Epidermal melanocyte (primary cell): ENCODE measurements around the gene CCDC188.

ENCODE experiments used
- DNase-seq: peaks from one replicate; pipeline ENCODE4 v3.0.0; 2011; ENCODE audit warnings: low spot score; ENCODE audit not compliant: insufficient read length

CCDC188 gene

DNA sequence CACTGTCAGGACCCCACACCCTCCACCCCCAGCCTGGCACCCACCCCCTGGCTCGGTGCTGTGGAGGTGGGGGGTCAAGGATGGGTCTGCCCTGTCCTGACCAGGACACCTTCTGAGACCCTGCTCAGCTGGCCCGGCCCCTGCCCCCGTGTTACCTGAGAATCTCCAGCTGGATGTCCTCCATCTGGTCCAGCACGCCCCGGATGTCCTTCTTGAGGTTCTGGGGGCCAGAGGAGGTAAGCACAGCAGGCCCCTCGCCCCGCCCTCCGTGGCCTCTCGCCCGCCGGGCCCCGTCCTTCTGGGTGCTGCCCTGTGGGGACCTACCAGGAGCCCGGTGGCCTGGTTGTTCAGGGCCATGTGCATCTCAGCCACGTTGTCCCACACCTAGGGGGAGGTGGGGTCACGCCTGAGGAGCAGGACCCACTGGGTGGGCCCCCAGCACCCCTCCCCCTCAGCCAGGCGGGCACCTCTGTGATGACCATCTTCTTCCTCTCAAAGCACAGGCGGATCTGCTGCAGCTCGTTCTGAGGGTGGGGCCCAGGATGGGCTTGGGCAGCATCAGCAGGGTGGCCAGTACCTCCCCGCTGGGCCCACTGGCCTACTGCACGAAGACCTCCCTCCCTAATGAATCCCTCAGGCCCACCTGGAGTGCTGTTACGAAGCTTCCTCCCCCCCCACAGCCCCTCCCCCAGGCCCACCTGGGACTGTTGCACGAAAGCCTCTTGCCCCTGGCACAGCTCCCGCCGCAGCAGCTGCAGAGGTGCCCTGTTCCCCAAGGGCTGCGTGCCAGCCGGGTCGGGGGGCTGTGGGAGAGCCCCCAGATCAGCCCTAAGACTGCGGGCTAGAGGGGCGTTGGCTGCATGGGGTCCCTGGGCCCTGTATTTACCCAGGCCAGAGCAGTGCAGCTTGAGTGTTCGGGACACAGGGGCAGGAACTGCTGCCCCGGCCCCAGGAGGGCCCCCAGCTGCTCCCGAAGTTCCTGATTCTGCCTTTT, 1.3 kb downstream of the CCDC188 start:
- DNase-seq, result no peak

DNA sequence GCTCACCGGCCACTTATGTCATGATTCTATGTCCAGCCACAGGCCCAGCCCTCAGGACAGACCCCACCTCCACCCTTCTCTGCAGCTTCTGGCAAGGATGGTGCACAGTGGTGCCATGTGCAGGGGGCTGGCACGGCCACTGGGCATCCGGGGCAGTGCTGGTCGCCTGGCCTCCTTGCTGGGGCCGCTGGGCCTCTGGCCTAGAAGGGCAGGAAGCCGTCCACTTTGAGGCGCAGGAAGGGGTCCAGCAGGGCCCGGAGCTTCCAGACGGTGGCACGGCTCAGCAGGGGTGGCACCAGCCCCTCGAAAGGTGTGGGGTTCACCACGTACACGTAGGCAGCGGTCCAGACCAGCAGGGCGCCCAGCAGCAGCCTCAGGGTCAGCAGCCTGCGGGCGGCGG, 2.4 kb downstream of the CCDC188 start:
- DNase-seq, result no peak

DNA sequence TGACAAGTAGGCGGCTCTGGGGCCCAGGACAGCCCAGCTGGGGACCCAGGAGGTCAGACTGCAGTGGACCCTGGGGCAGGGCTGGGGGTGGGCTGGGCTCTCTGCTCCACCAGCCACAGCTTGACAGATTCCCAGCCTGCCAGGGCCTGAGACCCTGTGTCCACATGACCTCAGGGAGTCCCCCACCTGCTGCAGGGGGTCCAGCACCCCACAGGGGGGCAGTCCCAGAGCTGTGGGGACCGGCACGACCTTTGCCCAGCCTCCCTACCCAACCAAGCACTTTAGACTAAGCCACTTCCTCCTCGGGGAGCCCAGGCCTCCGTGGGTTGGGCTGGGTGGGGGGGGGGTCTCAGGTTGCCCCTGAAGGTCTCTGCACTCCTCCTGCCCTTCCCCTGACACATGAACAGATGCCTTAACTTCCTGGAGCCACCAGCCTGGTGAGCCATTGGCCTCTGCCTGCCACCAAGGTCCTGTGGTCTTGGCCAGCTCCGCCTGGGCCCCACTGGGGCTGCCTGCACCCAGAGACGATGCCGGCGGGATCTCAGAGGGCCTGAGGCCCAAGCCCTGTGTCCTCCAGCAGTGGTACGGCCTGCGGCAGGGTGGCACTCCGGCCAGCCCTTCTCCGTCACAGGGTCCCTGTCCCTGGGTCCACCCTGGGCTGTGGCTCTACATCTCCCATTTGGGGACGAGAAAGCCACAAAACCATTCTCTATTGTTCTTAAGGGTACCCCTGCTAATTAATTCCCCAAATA, 3.4 kb downstream of the CCDC188 start:
- DNase-seq, result no peak

DNA sequence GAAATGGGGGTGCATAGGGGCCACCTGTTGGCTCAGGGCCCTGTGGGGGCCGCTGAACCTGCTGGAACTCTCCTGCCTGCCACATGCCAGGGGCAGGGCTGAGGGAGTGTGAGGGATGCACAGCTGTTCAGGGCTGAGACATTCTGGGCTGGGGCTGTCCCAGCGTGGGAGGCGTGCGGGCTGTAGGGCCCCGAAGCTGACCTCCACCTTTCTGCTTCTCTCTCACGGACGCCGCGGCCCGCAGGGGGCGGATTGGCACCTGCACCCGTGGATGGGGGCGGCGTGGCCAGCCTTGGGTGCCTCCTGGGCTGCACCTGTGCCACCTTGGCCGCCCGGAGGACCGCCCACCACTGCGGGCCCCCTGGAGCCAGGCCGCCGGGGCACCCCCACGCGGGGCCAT, 4.1 kb downstream of the CCDC188 start:
- DNase-seq, result no peak

DNA sequence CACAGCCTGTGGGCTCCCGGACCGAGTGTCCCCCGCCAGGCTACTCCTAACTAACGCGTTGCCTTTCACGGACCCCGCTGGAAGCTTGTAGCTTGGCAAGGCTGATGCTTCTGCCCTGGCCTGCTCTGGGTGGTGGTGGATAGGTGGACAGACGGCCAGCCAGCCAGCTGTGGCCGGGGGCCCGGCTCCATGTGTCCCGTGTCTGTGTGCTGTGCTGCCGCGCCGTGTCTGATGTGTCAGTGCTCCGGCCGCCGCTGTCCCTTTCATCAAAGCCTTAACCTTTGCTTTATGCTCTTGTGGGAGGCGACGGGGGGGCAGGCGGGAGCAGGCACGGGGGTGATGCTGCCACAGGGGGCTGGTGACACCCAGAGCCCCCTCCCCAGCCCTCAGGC, 5.0 kb downstream of the CCDC188 start:
- no peak for DNase-seq

DNA sequence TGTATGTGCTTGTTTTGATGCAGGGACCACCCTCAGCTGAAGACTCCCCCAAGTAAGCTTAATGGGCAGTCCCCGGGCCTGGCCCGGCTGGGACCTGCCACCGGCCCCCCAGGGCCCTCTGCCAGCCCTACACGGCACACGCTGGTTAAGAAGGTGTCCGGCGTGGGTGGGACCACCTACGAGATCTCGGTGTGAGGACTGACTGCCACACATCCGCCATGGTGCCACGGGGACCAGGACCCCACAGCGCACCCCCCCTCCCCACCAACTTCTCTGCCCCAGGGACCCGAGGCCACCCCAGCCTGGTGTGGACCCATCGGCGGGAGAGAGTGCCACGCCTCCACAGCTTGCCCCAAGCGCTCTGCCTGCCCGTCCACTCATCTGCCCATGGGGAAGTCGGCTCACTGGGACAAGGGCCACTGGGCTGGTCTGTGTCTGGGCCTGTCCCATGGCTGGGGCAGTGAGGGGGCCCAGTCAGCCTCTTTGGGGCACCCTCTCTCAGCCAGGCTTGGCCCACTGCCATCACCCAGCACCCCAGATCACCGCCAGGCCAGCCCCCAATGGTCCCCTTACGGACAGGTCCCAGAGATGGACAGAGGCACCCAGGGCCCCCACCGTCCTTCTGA, 5.5 kb downstream of the CCDC188 start:
- no peak for DNase-seq

DNA sequence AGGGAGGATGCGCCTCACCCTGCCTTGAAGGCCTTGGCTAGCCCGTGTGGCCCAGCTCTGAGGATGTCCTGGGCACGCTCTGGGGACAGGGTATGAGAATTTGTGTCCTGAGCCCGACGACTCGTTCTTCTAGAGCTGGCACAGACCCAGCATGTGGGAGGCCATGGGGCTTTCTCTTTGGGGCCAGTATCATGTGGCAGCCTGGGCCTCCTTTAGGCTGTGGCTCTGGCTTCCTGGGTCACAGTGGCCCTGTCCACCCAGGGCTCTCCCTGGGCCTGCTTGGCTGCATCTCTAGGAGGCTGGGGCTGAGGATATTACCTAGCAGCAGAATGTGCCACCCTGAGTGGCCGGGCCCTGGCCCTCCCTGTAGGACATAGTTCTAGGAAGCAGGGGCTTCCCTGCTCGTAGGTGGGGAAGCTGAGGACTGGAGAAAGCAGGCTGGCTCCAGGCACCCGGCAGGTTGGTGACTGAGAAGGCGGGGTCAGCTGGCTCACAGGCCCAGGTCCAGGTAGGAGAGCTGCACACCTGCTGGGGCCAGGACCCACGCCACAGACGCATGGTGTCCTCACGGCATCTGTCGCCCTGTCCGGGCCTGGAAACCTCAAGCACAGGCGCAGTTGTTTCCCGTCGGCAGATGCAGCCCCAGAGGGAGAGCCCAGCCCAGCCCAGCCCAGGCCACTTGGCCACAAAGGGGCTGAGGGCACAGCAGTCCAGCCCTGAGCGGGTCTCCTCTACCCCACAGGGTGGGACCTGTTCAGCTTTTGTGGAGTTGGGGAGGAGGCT, 6.8 kb downstream of the CCDC188 start:
- no peak for DNase-seq

DNA sequence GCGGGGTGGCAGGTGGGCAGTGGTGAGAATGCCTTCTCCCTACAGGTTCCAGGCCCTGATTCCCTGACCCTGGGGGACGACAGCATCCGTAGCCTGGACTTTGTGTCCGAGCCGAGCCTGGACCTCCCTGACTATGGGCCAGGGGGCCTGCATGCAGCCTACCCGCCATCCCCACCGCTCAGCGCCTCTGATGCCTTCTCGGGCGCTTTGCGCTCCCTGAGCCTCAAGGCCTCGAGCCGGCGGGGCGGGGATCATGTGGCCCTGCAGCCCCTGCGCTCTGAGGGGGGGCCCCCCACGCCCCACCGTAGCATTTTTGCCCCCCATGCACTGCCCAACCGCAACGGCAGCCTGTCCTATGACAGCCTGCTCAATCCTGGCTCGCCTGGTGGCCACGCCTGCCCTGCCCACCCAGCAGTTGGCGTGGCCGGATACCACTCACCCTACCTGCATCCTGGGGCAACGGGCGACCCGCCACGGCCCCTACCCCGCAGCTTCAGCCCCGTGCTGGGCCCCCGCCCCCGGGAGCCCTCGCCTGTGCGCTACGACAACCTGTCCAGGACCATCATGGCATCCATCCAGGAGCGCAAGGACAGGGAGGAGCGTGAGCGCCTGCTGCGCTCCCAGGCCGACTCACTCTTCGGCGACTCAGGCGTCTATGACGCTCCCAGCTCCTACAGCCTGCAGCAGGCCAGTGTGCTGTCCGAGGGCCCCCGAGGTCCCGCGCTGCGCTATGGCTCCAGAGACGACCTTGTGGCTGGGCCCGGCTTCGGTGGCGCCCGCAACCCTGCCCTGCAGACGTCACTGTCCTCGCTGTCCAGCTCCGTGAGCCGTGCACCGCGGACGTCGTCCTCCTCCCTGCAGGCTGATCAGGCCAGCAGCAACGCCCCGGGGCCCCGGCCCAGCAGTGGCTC, 7.9 kb downstream of the CCDC188 start:
- no peak for DNase-seq

DNA sequence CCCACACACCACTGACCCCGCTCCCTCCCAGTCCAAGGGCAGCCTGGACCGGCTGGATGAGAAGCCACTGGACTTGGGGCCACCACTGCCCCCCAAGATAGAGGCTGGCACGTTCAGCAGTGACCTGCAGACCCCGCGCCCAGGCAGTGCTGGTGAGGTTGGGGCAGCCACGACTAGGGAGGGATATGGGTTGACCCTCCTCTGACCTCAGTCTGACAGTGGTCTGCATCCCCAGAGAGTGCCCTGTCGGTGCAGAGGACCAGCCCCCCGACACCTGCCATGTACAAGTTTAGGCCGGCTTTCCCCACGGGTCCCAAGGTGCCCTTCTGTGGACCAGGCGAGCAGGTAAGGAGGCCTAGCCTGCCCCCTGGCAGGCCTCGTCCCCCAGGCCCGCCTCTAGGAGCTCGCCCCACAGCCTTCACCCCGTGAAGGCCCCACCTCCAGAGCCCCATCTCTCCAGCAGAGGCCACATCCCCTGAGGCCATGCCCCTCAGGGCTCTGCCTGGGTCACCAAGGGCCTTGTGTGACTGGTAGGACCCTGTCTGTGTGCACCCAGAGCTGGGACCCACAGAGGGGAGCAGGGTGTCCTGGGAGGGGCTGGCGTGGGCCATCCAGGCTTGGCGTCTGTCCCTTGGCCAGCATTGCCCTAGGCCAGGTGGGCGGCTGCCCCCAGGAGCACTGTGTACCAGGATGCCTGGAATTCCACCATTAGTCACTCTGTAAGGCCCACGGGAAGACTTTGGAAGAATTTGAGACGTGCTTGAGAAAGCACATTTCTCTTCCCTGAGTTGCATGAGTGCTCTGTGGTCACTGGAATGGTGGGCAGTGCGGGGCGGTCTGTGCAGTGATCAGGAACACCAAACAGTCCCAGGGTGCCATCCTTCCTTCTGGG, 9.4 kb downstream of the CCDC188 start:
- DNase-seq, result no peak

DNA sequence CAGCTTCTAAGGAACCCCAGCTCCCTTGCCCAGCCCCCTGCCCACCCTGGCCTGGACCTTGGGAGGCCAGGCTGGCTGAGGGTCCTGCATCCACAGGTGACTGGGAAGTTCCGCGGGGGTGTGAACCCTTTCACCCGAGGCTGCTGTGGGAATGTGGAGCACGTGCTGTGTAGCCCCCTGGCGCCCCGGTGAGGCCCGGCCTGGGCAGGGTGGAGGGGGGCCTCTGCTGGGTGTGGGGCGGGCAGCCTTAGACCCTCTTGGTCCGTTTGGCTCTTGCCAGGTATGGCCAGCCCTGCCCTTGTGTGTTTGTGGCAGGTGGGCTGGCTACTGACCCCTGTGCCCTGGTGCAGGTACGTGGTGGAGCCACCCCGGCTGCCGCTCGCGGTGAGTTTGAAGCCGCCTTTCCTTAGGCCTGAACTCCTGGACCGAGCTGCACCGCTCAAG, 10.3 kb downstream of the CCDC188 start:
- DNase-seq, result no peak

DNA sequence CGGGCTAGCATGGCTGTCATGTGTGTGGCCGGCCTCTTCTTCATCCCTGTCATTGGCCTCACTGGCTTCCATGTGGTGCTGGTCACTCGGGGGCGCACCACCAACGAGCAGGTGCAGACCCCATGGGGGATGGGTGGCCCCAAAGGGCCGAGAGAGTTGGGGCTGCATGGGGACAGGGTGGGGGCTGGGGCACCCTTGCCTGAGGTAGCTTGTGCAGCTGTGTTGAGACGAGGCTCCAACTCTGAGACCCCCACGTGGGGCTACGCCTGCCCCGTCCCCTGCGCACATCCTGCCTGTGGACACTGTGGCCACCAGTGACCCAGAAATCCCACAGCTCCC, 10.8 kb downstream of the CCDC188 start:
- DNase-seq, result no peak

DNA sequence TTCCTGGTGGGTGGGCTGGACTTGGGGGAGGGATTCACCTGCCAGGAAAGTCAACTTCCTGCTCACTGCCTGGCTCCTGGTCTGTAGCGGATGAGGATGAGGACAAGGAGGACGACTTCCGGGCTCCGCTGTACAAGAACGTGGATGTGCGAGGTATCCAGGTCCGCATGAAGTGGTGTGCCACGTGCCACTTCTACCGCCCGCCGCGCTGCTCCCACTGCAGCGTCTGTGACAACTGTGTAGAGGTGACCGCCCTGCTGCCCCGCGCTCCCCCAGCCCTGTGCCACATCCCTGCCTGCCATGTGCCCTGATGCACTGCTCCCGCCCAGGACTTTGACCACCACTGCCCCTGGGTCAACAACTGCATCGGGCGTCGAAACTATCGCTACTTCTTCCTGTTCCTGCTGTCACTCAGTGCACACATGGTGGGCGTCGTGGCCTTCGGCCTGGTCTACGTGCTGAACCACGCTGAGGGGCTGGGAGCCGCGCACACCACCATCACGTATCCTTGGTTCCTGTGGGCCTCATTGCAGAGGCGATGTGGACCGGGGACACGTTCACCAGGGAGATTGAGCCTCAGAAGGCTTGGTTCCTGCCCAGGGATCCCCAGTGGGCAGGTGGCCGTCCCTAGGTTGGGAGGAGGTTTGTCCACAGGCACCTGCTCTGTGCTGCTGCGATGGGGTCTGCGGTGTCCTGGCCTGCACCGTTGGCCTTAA, 11.3 kb downstream of the CCDC188 start:
- no peak for DNase-seq

DNA sequence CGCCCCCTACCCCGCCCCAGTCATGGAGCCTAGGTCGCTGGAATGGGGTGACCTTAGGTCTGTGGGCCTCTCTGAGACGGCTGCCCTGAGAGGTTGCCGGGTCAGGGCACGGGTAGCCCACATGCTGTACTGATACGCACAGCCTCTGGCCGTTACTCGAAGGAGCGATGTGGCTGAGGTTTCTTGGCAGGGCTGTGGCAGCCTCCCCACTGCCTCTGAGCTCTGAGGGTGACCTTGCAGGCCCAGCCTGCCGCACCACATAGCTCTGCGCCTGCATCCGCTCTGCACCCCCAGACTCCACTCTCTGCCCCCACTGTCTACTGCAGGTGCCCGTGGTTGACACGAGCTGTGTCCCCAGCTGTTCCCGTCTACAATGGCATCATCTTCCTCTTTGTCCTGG, 12.0 kb downstream of the CCDC188 start:
- DNase-seq, result no peak

DNA sequence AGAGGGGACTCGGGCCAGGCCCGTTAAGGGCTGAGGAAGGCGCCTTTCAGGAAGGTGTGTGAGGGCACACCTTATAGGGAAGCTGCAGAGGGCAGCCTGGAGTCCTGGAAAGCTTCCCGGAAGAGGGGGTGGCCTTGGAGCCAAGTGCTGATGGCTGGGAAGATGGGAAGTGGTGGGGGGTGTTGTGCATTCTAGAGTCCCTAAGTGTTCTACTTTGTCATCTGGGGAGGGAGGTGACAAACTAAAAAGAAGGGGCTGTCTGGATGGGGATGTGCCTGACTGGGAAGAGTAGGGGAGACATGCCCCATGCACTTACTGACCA, 12.5 kb downstream of the CCDC188 start:
- no peak for DNase-seq

DNA sequence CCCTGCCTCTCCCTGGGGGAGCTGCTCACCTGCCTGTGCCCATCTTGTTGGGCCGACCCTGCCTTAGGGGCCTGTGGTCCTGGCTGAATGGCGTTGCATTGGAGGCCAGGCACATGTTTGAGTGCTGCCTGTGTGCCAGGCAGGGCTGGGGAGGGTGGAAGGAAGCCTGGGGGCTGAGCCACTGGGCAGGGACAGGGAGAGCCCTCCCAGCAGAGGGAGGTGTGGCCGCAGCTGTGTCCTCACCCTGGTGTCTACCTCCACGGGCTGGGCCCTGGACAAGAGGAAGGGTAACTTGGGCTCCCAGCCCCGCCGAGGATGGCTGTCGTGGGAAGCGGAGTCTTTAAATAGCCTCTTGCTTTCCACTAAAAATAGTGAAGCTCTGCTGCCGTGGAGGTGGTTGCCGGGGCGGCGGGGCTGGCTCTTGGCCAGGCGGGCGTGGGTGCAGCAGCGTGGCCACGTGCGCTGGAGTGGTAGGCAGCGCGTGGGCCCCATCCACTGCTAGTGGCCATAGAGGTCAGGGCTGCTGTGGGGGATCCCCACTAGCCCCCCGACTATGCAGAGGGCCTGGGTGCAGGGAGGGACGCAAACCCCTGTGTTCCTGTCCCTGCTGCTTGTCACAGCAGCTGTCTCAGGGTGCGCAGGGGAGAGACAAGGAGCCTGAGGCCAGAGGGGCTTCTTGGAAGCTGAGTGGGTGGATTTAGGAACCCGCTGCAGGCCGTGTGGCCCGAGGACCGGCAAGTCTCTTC, 13.0 kb downstream of the CCDC188 start:
- DNase-seq, result no peak

DNA sequence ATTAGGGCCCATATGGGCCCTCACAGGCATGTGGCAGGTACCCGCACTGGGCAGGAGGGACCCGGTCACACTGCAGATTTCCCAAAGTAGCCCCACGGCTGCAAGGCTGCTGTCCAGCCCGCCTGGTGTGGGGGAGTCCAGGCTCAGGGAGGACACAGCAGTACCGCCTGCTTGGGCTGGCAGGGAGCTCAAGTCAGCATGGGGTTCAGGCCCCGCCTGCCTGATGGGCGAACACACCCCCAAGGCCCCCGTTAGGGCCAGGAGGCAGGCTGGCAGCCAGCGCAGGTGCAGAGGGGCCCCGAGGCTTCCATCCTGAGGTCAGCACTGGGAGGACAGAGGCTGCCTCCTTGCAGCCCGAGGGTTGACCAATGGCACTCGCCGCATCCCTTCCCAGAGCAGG, 13.7 kb downstream of the CCDC188 start:
- DNase-seq, result no peak

DNA sequence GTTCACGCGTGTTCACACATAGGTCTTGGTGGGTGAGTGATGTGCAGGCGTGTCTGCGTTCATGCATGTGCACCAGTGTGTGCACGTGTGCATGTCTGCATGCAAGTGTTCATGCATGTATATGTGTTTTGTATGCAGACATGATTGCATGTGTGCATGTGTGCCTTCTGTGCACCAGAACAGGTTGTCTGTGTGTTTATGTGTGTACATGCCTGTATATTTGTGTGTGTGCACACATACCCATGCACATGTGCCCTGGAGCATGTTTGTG, 14.3 kb downstream of the CCDC188 start:
- DNase-seq, result no peak

DNA sequence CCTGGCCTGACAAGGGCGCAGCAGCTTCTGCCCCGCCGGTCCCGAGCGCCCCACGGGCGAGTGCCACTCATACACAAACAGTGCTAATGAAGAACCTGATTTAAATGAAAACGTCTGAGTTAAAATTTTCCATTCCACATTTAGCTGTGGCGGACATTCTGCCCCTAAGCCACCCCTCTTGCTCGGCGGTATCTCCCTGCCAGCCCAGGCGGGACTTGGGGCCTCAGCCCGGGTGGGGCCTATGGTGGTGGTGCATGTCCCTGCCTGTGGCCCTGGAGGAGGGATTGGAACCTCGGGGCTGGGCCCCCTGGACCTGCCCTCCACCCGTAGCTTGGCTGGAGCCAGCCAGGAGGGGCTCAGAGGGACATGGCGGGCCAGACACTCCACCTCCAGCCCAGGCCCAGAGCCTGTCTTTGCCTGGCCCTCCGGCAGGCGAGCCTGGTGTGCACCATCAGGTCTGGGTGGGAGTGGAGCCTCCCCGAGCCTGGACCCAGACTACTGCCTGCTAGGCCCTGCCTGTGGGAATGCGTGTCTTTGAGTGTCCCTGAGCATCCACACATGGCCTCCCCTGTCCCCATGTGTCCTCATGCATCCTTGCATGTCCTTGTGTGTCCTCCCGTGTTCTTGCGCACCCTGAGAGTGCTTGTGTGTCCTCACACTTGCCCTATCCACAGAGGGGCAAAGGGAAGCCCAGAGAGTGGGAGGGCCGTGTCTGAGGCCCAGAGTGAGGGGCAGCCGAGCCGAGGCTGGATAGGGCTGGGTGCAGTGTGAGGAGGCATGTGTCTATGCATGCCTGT, 14.9 kb downstream of the CCDC188 start:
- no peak for DNase-seq
